Measurements from ENCODE around the gene MAPK12. TPM values are rescaled to one million over a fixed set of nuclear protein-coding genes. Genes with fewer than 3 reads are reported as not detected.

MAPK12 gene
- total RNA-seq = 5.3 and 6.5 TPM in 2 replicates
- total RNA-seq (2013) = 2.0 TPM
- 7.5 and 7.8 TPM in 2 replicates for polyA plus RNA-seq
- 3.3 and 4.5 TPM in 2 replicates for polyA minus RNA-seq

- Mint-ChIP-seq H3K27me3 (peaks cover 10% of the 10 kb centered on the region), H3K9me3 (ENCODE audit: insufficient read depth) (no peaks in the 10 kb centered on the region), H3K4me3 (peak within 1 kb of the TSS; percentile 74), H3K27ac (no peak within 1 kb of the TSS), H3K4me1 (peaks cover 13% of the 10 kb centered on the region)
- peak within 1 kb of the TSS in 3 of 5 experiments; percentile 5 to 36 (median 33) for H3K4me3 ChIP-seq (ENCODE audit: control extremely low read depth in 1 of 5, extremely low read depth in 1 of 5, insufficient read depth in 1 of 5, low read depth in 2 of 5, low read length in 4 of 5)
- POLR2A ChIA-PET = no interaction called here
- no peaks in the 10 kb centered on the region for H4K20me1 ChIP-seq (ENCODE audit: control insufficient read depth, insufficient read depth, low read length, poor library complexity, severe bottlenecking)
- H3K4me2 ChIP-seq (replicated peaks; ENCODE audit: low read depth, low read length, poor library complexity, severe bottlenecking) = peak within 1 kb of the TSS; percentile 70
- DNase-seq (no peak), ATAC-seq (ENCODE audit: low read depth) (peak; percentile 22)
- CTCF ChIA-PET = interaction anchor here (0.7 to 3.8 kb wide), 3 partner anchors 10 to 24 kb away, joined by 3 to 22 read pairs (median 3); partner anchors contain the start of gene HDAC10
- no peak within 1 kb of the TSS for H3K27ac ChIP-seq (ENCODE audit: low read length in 2 of 2)
- H3K27me3 ChIP-seq (replicated peaks in 1 of 4; ENCODE audit: control extremely low read depth in 1 of 4, control insufficient read depth in 3 of 4, insufficient read depth in 4 of 4, low read length in 3 of 4) = peaks cover 0 to 31% (median 8%) of the 10 kb centered on the region in 4 experiments
- peaks cover 17 to 21% of the 10 kb centered on the region in 2 donors for H3K4me1 ChIP-seq (ENCODE audit: control insufficient read depth in 2 of 2, insufficient read depth in 2 of 2, low read length in 2 of 2)
- no peak within 1 kb of the TSS for H3K9ac ChIP-seq (ENCODE audit: low read length)
- no peak for TF ChIP-seq EZH2 (IDR thresholded peaks at IDR 0.05; ENCODE audit: borderline replicate concordance, insufficient read depth, low read depth, low read length, poor library complexity, severe bottlenecking)
- no peak for TF ChIP-seq CTCF (IDR thresholded peaks at IDR 0.05)
- no peaks in the 10 kb centered on the region for H3K36me3 ChIP-seq (replicated peaks in 1 of 2; ENCODE audit: control extremely low read depth in 1 of 2, control insufficient read depth in 1 of 2, extremely low read depth in 1 of 2, insufficient read depth in 2 of 2, low read length in 1 of 2)
- H3K79me2 ChIP-seq (ENCODE audit: control insufficient read depth, insufficient read depth, low read length) = no peaks in the 10 kb centered on the region
- no peak within 1 kb of the TSS for H2AFZ ChIP-seq (ENCODE audit: insufficient read depth, low read depth, low read length, poor library complexity, severe bottlenecking)
- 2% methylated on average over 57 of the region's 61 CpGs for WGBS (ENCODE audit: insufficient coverage)
- H3K9me3 ChIP-seq (ENCODE audit: control extremely low read depth in 1 of 3, control insufficient read depth in 2 of 3, insufficient read depth in 1 of 3, low read length in 2 of 3) = no peaks in the 10 kb centered on the region
- intact Hi-C loops (cut with micrococcal nuclease) = no loop called here
Measured at GRCh38 chr22:50261615-50262459, at the start of gene MAPK12. TSS of gene MAPK12 (minus strand) at chr22:50261683. CDS start at chr22:50261509, 174 bp downstream.

- Histone ChIP-seq H2AFZ (ENCODE audit: insufficient read depth, low read depth, low read length, poor library complexity, severe bottlenecking) (no peak overlapping the region), H3K9me3 (ENCODE audit: control extremely low read depth in 1 of 3, control insufficient read depth in 2 of 3, insufficient read depth in 1 of 3, low read length in 2 of 3) (peaks cover 0 to 2% (median 0%) of the 10 kb centered on the region in 3 donors), H3K4me2 (replicated peaks; ENCODE audit: low read depth, low read length, poor library complexity, severe bottlenecking) (no peak overlapping the region), H3K4me3 (ENCODE audit: control extremely low read depth in 1 of 5, extremely low read depth in 1 of 5, insufficient read depth in 1 of 5, low read depth in 2 of 5, low read length in 4 of 5) (no peak overlapping the region), H3K27me3 (replicated peaks in 1 of 4; ENCODE audit: control extremely low read depth in 1 of 4, control insufficient read depth in 3 of 4, insufficient read depth in 4 of 4, low read length in 3 of 4) (peaks cover 0 to 14% (median 3%) of the 10 kb centered on the region in 4 experiments), H4K20me1 (ENCODE audit: control insufficient read depth, insufficient read depth, low read length, poor library complexity, severe bottlenecking) (no peaks in the 10 kb centered on the region), H3K4me1 (ENCODE audit: control insufficient read depth in 2 of 2, insufficient read depth in 2 of 2, low read length in 2 of 2) (peaks cover 48 to 70% of the 10 kb centered on the region in 2 donors), H3K36me3 (replicated peaks in 1 of 2; ENCODE audit: control extremely low read depth in 1 of 2, control insufficient read depth in 1 of 2, extremely low read depth in 1 of 2, insufficient read depth in 2 of 2, low read length in 1 of 2) (no peaks in the 10 kb centered on the region), H3K79me2 (ENCODE audit: control insufficient read depth, insufficient read depth, low read length) (no peaks in the 10 kb centered on the region), H3K9ac (ENCODE audit: low read length) (no peak overlapping the region), H3K27ac (ENCODE audit: low read length in 2 of 2) (no peak overlapping the region)
- H3K4me3 Mint-ChIP-seq = no peak overlapping the region
- TF ChIP-seq EZH2 (IDR thresholded peaks at IDR 0.05; ENCODE audit: borderline replicate concordance, insufficient read depth, low read depth, low read length, poor library complexity, severe bottlenecking) (no peak), CTCF (IDR thresholded peaks at IDR 0.05) (no peak)
- peaks cover 3% of the 10 kb centered on the region for H3K27me3 Mint-ChIP-seq
- ATAC-seq (ENCODE audit: low read depth) = no peak
- intact Hi-C loops (cut with micrococcal nuclease) = no loop called here
- POLR2A ChIA-PET = interaction anchor here (1.2 kb wide), 1 partner anchor 11 kb away, joined by 3 read pairs; no protein-coding TSS in a partner anchor
- WGBS (ENCODE audit: insufficient coverage) = 99% methylated on average over 16 of the region's 16 CpGs
- peaks cover 30% of the 10 kb centered on the region for H3K4me1 Mint-ChIP-seq
- DNase-seq = no peak
- H3K27ac Mint-ChIP-seq = no peak overlapping the region
- H3K9me3 Mint-ChIP-seq (ENCODE audit: insufficient read depth) = no peaks in the 10 kb centered on the region
- CTCF ChIA-PET = no interaction called here
Measured at GRCh38 chr22:50310949-50311444, 49.5 kb upstream of the MAPK12 start.

Data from B cell (primary cell).